KMS-11 (cell line): ENCODE measurements around the gene PALLD.

Experiments
- H2AFZ ChIP-seq: fragments of 200-600 bp; sonication (generic); 2 replicates; pipeline ENCODE4 v1.6.1; 2016; ENCODE audit warnings: antibody characterized with exemption, mixed run types, low read depth
- H3K27ac ChIP-seq: fragments of 200-600 bp; sonication (generic); 2 replicates; pipeline ENCODE4 v1.6.1; 2016; ENCODE audit warnings: mild to moderate bottlenecking, mixed run types
- H3K27me3 ChIP-seq: fragments of 200-600 bp; sonication (generic); 2 replicates; pipeline ENCODE4 v1.6.1; 2017; ENCODE audit warnings: mild to moderate bottlenecking, low read depth, mixed run types, moderate library complexity; ENCODE audit not compliant: insufficient read depth
- H3K36me3 ChIP-seq: fragments of 200-600 bp; sonication (generic); 2 replicates; pipeline ENCODE4 v1.6.1; 2017; ENCODE audit warnings: mild to moderate bottlenecking, mixed run types; ENCODE audit not compliant: insufficient read depth
- H3K4me1 ChIP-seq: fragments of 200-600 bp; sonication (generic); 2 replicates; pipeline ENCODE4 v1.6.1; 2016; ENCODE audit warnings: mild to moderate bottlenecking, low read depth, mixed run types; ENCODE audit not compliant: poor library complexity, severe bottlenecking
- H3K4me2 ChIP-seq: fragments of 200-600 bp; sonication (generic); 2 replicates; pipeline ENCODE4 v1.7.0; 2016; ENCODE audit warnings: mild to moderate bottlenecking, mixed run types
- H3K4me3 ChIP-seq: fragments of 200-600 bp; sonication (generic); IDR thresholded peaks from 2 replicates; pipeline ENCODE4 v1.6.1; 2017; ENCODE audit warnings: low read depth, low read length, mixed read lengths; ENCODE audit not compliant: insufficient read depth
- H3K79me2 ChIP-seq: fragments of 200-600 bp; sonication (generic); 2 replicates; pipeline ENCODE4 v1.6.1; 2016; ENCODE audit warnings: low read depth, mixed run types; ENCODE audit not compliant: insufficient read depth
- H3K9ac ChIP-seq: fragments of 200-600 bp; sonication (generic); 2 replicates; pipeline ENCODE4 v1.6.1; 2016; ENCODE audit warnings: mild to moderate bottlenecking, mixed run types
- H4K20me1 ChIP-seq: fragments of 200-600 bp; sonication (generic); 2 replicates; pipeline ENCODE4 v1.6.1; 2016; ENCODE audit warnings: mild to moderate bottlenecking, mixed run types; ENCODE audit not compliant: insufficient read depth
- CTCF ChIP-seq: fragments of 200-600 bp; sonication (generic); conservative IDR thresholded peaks from 2 replicates; pipeline ENCODE4 v1.6.1; 2017; ENCODE audit warnings: low read depth, mild to moderate bottlenecking, antibody characterized with exemption, low read length, moderate library complexity, mixed read lengths

Gene PALLD

DNA sequence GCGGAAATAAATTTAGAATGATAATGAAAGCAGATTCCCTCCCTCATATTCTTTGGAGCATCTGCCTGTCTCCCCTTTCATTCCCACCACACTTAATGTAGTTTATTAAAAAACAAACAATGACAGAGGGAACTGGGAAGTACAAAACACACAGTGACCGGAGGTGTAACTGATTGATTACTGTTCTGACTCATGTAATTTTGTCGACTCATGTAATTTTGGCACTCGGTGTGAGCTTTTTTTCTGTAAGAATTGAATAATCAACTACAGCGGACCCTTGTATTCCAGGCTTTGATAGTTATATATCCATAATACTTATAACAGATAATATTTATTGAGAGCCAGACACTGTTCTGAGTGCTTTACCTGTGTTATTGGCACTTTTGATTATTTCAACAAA is 110.4 kb downstream of the PALLD start:
- Histone ChIP-seq H3K4me1 (no peaks in the 10 kb centered on the region), H2AFZ (no peak overlapping the region), H3K9ac (no peak overlapping the region)

GRCh38 chr4:168608771-168609170 is 111.9 kb downstream of the PALLD start:
- Histone ChIP-seq H3K79me2 (no peaks in the 10 kb centered on the region), H3K4me2 (no peak overlapping the region), H3K4me1 (no peaks in the 10 kb centered on the region), H3K36me3 (no peaks in the 10 kb centered on the region), H3K9ac (no peak overlapping the region), H3K27me3 (no peaks in the 10 kb centered on the region), H2AFZ (no peak overlapping the region), H3K27ac (no peak overlapping the region), H3K4me3 (no peak overlapping the region), H4K20me1 (no peaks in the 10 kb centered on the region)
- TF ChIP-seq CTCF, result no peak

More for the DNA sequence above, 110.4 kb downstream of the PALLD start:
- Histone ChIP-seq H3K4me3 (no peak overlapping the region), H3K4me2 (no peak overlapping the region), H3K27me3 (no peaks in the 10 kb centered on the region), H4K20me1 (no peaks in the 10 kb centered on the region), H3K36me3 (no peaks in the 10 kb centered on the region), H3K79me2 (no peaks in the 10 kb centered on the region), H3K27ac (no peak overlapping the region)
- no peak for TF ChIP-seq CTCF

GRCh38 chr4:168609369-168609768 is 112.5 kb downstream of the PALLD start:
- no peak overlapping the region for H3K4me3 ChIP-seq
- TF ChIP-seq CTCF, result no peak
- no peak overlapping the region for H3K27ac ChIP-seq
- H4K20me1 ChIP-seq, result no peaks in the 10 kb centered on the region
- H3K9ac ChIP-seq, result no peak overlapping the region
- no peaks in the 10 kb centered on the region for H3K27me3 ChIP-seq
- no peaks in the 10 kb centered on the region for H3K36me3 ChIP-seq
- H3K4me1 ChIP-seq, result no peaks in the 10 kb centered on the region
- H3K79me2 ChIP-seq, result no peaks in the 10 kb centered on the region
- H2AFZ ChIP-seq, result no peak overlapping the region
- H3K4me2 ChIP-seq, result no peak overlapping the region

GRCh38 chr4:168610911-168611530 is 114.2 kb downstream of the PALLD start:
- H2AFZ ChIP-seq, result no peak overlapping the region
- no peaks in the 10 kb centered on the region for H3K4me1 ChIP-seq
- no peak overlapping the region for H3K9ac ChIP-seq
- no peaks in the 10 kb centered on the region for H4K20me1 ChIP-seq
- H3K36me3 ChIP-seq, result no peaks in the 10 kb centered on the region
- H3K4me3 ChIP-seq, result no peak overlapping the region
- no peaks in the 10 kb centered on the region for H3K27me3 ChIP-seq
- no peak overlapping the region for H3K27ac ChIP-seq
- no peaks in the 10 kb centered on the region for H3K79me2 ChIP-seq
- TF ChIP-seq CTCF, result no peak
- no peak overlapping the region for H3K4me2 ChIP-seq
